Loucy (cell line): ENCODE data around the gene MBD4.

Experiments used
- CTCF ChIP-seq: fragments of 200-600 bp; sonication (generic); conservative IDR thresholded peaks from 2 replicates; pipeline ENCODE4 v1.5.1; 2014; ENCODE audit warnings: mild to moderate bottlenecking, antibody characterized with exemption, low read length
- EZH2phosphoT487 ChIP-seq: fragments of 200-600 bp; IDR thresholded peaks from 2 replicates; pipeline ENCODE4 v1.6.1; 2018; ENCODE audit warnings: antibody characterized with exemption, mild to moderate bottlenecking, moderate library complexity, borderline replicate concordance

GRCh38 chr3:129410971-129411370 is 28.8 kb downstream of the MBD4 start:
- no peak for TF ChIP-seq CTCF
- TF ChIP-seq EZH2phosphoT487 = no peak
